ENCODE results near the gene FOXO6.

- no peak for TF ChIP-seq EZH2 (IDR thresholded peaks at IDR 0.05; ENCODE audit: borderline replicate concordance, low read length)
- no peak for TF ChIP-seq CTCF (IDR thresholded peaks at IDR 0.05; ENCODE audit: low read length)
These were observed 46.0 kb upstream of the FOXO6 start for GRCh38 chr1:41315146-41315822.
